ENCODE results near the gene TEX29. TPM values are rescaled to one million over a fixed set of nuclear protein-coding genes. Genes with fewer than 3 reads are reported as not detected.

Gene TEX29
- total and polyA plus RNA-seq, 10 of the 15 experiments (the other 5 are each of a cell fraction or from before 2014, with no cell fraction given): 0.14 to 0.30 (median 0.22) TPM; not detected in 7

GRCh38 chr13:111356795-111357194 lies 36.4 kb downstream of the TEX29 start (continued):
- no peak for TF ChIP-seq E2F8 (IDR thresholded peaks at IDR 0.05; ENCODE audit: low read depth, partially characterized antibody)

DNA sequence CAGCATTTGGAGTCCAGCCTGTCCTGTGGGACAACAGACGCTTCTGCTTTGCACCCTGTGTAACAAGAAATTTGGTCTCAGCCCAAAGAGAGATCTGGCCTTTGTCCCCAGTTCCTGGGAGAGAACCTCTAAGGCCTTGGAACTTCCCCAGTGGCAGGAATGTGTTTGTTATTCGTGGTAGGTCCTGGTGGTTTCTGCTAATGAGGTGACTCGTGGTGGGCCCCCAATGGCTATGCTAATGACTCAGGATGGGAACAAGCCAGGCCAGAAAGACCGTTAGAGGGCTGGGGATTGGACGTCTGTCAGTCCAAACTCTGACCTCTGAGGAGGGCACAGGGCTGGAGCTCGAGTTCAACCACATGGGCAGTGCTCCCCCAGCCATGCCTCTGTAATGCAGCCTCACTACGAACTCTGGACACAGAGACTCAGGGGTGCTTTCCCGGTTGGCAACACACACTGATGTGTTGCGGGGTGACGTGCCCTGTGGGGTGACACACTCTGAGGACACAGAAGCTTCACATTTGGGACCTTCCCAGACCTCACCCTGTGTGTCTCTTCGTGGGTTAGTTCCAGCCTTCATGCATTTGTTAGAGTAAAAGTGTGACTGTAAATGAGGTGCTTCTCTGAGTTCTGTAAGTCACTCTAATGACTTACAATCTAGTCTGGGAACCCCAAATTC lies 38.9 kb downstream of the TEX29 start:
- SMC1A ChIA-PET (ENCODE audit: uncharacterized antibody, unreplicated experiment): no interaction called here
- Histone ChIP-seq H3K9me3 (replicated peaks; ENCODE audit: control insufficient read depth, insufficient read depth, low read length) (no peaks in the 10 kb centered on the region), H4K20me1 (ENCODE audit: control insufficient read depth, insufficient read depth) (no peaks in the 10 kb centered on the region), H3K36me3 (ENCODE audit: control insufficient read depth in 2 of 2, insufficient read depth in 2 of 2, low read length in 1 of 2) (no peaks in the 10 kb centered on the region), H2AFZ (ENCODE audit: control insufficient read depth, low read depth, low read length) (no peak overlapping the region), H3K4me1 (ENCODE audit: control insufficient read depth, insufficient read depth, low read length) (no peaks in the 10 kb centered on the region), H3K27me3 (replicated peaks in 1 of 2; ENCODE audit: control insufficient read depth in 2 of 2, insufficient read depth in 2 of 2, low read length in 1 of 2) (no peaks in the 10 kb centered on the region), H3K27ac (ENCODE audit: control insufficient read depth, insufficient read depth) (no peak overlapping the region), H3K4me2 (ENCODE audit: control insufficient read depth, insufficient read depth) (no peak overlapping the region), H3K4me3 (no peak overlapping the region), H3K9ac (ENCODE audit: control insufficient read depth, insufficient read depth, low read length) (no peak overlapping the region), H3K79me2 (ENCODE audit: control insufficient read depth, insufficient read depth, low read length) (no peaks in the 10 kb centered on the region)
- FAIRE-seq (no peak), ATAC-seq (no peak; the same call in 1 of the 3 replicates), DNase-seq (ENCODE audit: low read depth, low spot score) (no peak)
- CTCF ChIA-PET: no interaction called here
- POLR2A ChIA-PET: no interaction called here
- in situ Hi-C loops (cut with MboI): no loop called here
- RAD21 ChIA-PET (ENCODE audit: unreplicated experiment): no interaction called here
- BruUV-seq (replicated peaks): no TSS peak
- intact Hi-C loops (cut with micrococcal nuclease; ENCODE audit: unreplicated experiment): no loop called here
- TF ChIP-seq ZBTB40 (IDR thresholded peaks at IDR 0.05; ENCODE audit: borderline replicate concordance): no peak
- no peak for TF ChIP-seq ETV6 (conservative IDR thresholded peaks at IDR 0.05 in 1 of 2, IDR thresholded peaks at IDR 0.05 in 1 of 2; ENCODE audit: borderline replicate concordance in 1 of 2, low read depth in 1 of 2)
- TF ChIP-seq CHD1 (IDR thresholded peaks at IDR 0.05; ENCODE audit: low read depth, low read length): no peak
- no peak for TF ChIP-seq ZNF217 (IDR thresholded peaks at IDR 0.05)
- no peak for TF ChIP-seq LARP7 (IDR thresholded peaks at IDR 0.05)
- WGBS (ENCODE audit: insufficient coverage, insufficient replicate concordance, low lambda C conversion rate, missing lambda C conversion rate): 15% methylated on average over 11 of the region's 11 CpGs

Data from GM12878 (cell line).